Stimulated activated CD8-positive, alpha-beta memory T cell treated with anti-CD3 and anti-CD28 coated beads, Interleukin-2, amount 100 ng/mL, for 1 hour (primary cell): ENCODE results near the gene HDAC4.

Experiments used
- DNase-seq, 2 donors: peaks; one replicate each; pipeline ENCODE4 v3.0.0-alpha.2; 2020; ENCODE audit warnings: low read depth in 2 of 2

The HDAC4 gene

GRCh38 chr2:239253701-239254436 lies 147.0 kb downstream of the HDAC4 start:
- no peak for DNase-seq

- no peak for DNase-seq
Measured at GRCh38 chr2:239253264-239253663, 147.6 kb downstream of the HDAC4 start.

- DNase-seq = no peak
Measured at GRCh38 chr2:239252801-239253200, 148.0 kb downstream of the HDAC4 start.

GRCh38 chr2:239252393-239252792 lies 148.4 kb downstream of the HDAC4 start:
- no peak for DNase-seq

- no peak for DNase-seq
Measured at GRCh38 chr2:239251971-239252370, 148.8 kb downstream of the HDAC4 start.

GRCh38 chr2:239250216-239251081 lies 150.4 kb downstream of the HDAC4 start:
- no peak for DNase-seq

GRCh38 chr2:239249776-239250175 lies 151.0 kb downstream of the HDAC4 start:
- no peak for DNase-seq

- no peak for DNase-seq
Measured at GRCh38 chr2:239249048-239249447, 151.8 kb downstream of the HDAC4 start.

- DNase-seq = no peak
Measured at GRCh38 chr2:239247401-239248245, 153.2 kb downstream of the HDAC4 start.

- no peak for DNase-seq
Measured at GRCh38 chr2:239246723-239247122, 154.1 kb downstream of the HDAC4 start.

GRCh38 chr2:239245872-239246721 lies 154.7 kb downstream of the HDAC4 start:
- DNase-seq = no peak

GRCh38 chr2:239245107-239245506 lies 155.7 kb downstream of the HDAC4 start:
- DNase-seq = no peak

GRCh38 chr2:239244625-239245024 lies 156.2 kb downstream of the HDAC4 start:
- DNase-seq = no peak

GRCh38 chr2:239241431-239241960 lies 159.3 kb downstream of the HDAC4 start:
- no peak for DNase-seq

GRCh38 chr2:239240414-239240881 lies 160.4 kb downstream of the HDAC4 start:
- no peak for DNase-seq

GRCh38 chr2:239239607-239240413 lies 161.0 kb downstream of the HDAC4 start:
- no peak for DNase-seq

GRCh38 chr2:239238839-239239606 lies 161.8 kb downstream of the HDAC4 start:
- no peak for DNase-seq

- DNase-seq = no peak
Measured at GRCh38 chr2:239238381-239238780, 162.4 kb downstream of the HDAC4 start.

GRCh38 chr2:239236808-239237205 lies 164.0 kb downstream of the HDAC4 start:
- no peak for DNase-seq
